GM21528 (cell line): ENCODE data around the gene GGNBP2.

ENCODE experiments used
- ATAC-seq: cut with Tn5 transposase; IDR thresholded peaks from one replicate; pipeline ENCODE4 v1.9.1; 2021; ENCODE audit warnings: mild to moderate bottlenecking, moderate library complexity; ENCODE audit not compliant: unreplicated experiment, low FRiP score

Gene GGNBP2

GRCh38 chr17:36628576-36628975 lies 83.9 kb downstream of the GGNBP2 start:
- no peak for ATAC-seq

- ATAC-seq, result no peak
These were observed 84.6 kb downstream of the GGNBP2 start for GRCh38 chr17:36629252-36629847.

- no peak for ATAC-seq
These were observed 85.3 kb downstream of the GGNBP2 start for GRCh38 chr17:36629970-36630502.

GRCh38 chr17:36631022-36631421 lies 86.3 kb downstream of the GGNBP2 start:
- ATAC-seq, result no peak

- ATAC-seq, result no peak
These were observed 88.4 kb downstream of the GGNBP2 start for GRCh38 chr17:36632916-36633771.
